Measurements from ENCODE around the gene NOP9. TPM values are rescaled to one million over a fixed set of nuclear protein-coding genes. Genes with fewer than 3 reads are reported as not detected.

The NOP9 gene
- total and polyA plus RNA-seq, 2 experiments from 2014 or later = 2.7 to 15.7 TPM

GRCh38 chr14:24274101-24274543, 25.5 kb upstream of the NOP9 start:
- Histone ChIP-seq H3K27ac (no peak overlapping the region), H3K27me3 (no peaks in the 10 kb centered on the region), H3K4me1 (ENCODE audit: low read depth) (no peaks in the 10 kb centered on the region), H3K36me3 (no peaks in the 10 kb centered on the region), H3K9me3 (ENCODE audit: low read depth) (no peaks in the 10 kb centered on the region), H3K4me3 (no peak overlapping the region)
- DNase-seq (ENCODE audit: low read depth in 1 of 2, low spot score in 1 of 2) = no peak
- TF ChIP-seq CTCF (IDR thresholded peaks at IDR 0.05; ENCODE audit: low read depth, low read length) = no peak

- TF ChIP-seq CTCF (IDR thresholded peaks at IDR 0.05; ENCODE audit: low read depth, low read length) = no peak
- H3K4me3 ChIP-seq = no peak overlapping the region
- no peak for DNase-seq (ENCODE audit: low read depth in 1 of 2, low spot score in 1 of 2)
Observed at GRCh38 chr14:24277071-24277470, 22.6 kb upstream of the NOP9 start.

GRCh38 chr14:24277606-24278321, 21.9 kb upstream of the NOP9 start:
- Histone ChIP-seq H3K27me3 (no peaks in the 10 kb centered on the region), H3K27ac (no peak overlapping the region), H3K9me3 (ENCODE audit: low read depth) (no peaks in the 10 kb centered on the region), H3K36me3 (no peaks in the 10 kb centered on the region), H3K4me3 (no peak overlapping the region), H3K4me1 (ENCODE audit: low read depth) (no peaks in the 10 kb centered on the region)
- no peak for DNase-seq (ENCODE audit: low read depth in 1 of 2, low spot score in 1 of 2)
- TF ChIP-seq CTCF (IDR thresholded peaks at IDR 0.05; ENCODE audit: low read depth, low read length) = no peak

More at GRCh38 chr14:24277071-24277470, 22.6 kb upstream of the NOP9 start:
- Histone ChIP-seq H3K36me3 (no peaks in the 10 kb centered on the region), H3K9me3 (ENCODE audit: low read depth) (no peaks in the 10 kb centered on the region), H3K27me3 (no peaks in the 10 kb centered on the region), H3K27ac (no peak overlapping the region), H3K4me1 (ENCODE audit: low read depth) (no peaks in the 10 kb centered on the region)

GRCh38 chr14:24278424-24278823, 21.2 kb upstream of the NOP9 start:
- Histone ChIP-seq H3K4me3 (no peak overlapping the region), H3K36me3 (no peaks in the 10 kb centered on the region), H3K4me1 (ENCODE audit: low read depth) (no peaks in the 10 kb centered on the region), H3K27ac (no peak overlapping the region), H3K9me3 (ENCODE audit: low read depth) (no peaks in the 10 kb centered on the region), H3K27me3 (no peaks in the 10 kb centered on the region)
- DNase-seq (ENCODE audit: low read depth in 1 of 2, low spot score in 1 of 2) = no peak
- TF ChIP-seq CTCF (IDR thresholded peaks at IDR 0.05; ENCODE audit: low read depth, low read length) = no peak

GRCh38 chr14:24279301-24280186, 20.1 kb upstream of the NOP9 start:
- H3K9me3 ChIP-seq (ENCODE audit: low read depth) = no peaks in the 10 kb centered on the region
- DNase-seq (ENCODE audit: low read depth in 1 of 2, low spot score in 1 of 2) = no peak

More at GRCh38 chr14:24279301-24280186, 20.1 kb upstream of the NOP9 start:
- H3K36me3 ChIP-seq = no peaks in the 10 kb centered on the region
- H3K27ac ChIP-seq = no peak overlapping the region
- peak; percentile 5 for TF ChIP-seq CTCF (IDR thresholded peaks at IDR 0.05; ENCODE audit: low read depth, low read length)
- H3K4me3 ChIP-seq = no peak overlapping the region
- H3K4me1 ChIP-seq (ENCODE audit: low read depth) = no peaks in the 10 kb centered on the region
- no peaks in the 10 kb centered on the region for H3K27me3 ChIP-seq

All from cardiac muscle cell (in vitro differentiated cells and primary cell).